GM21786 (cell line): Measurements from ENCODE around the gene IL1RAPL1.

Source experiments
- ATAC-seq: cut with Tn5 transposase; IDR thresholded peaks from one replicate; pipeline ENCODE4 v1.9.1; 2021; ENCODE audit not compliant: unreplicated experiment

IL1RAPL1 gene

GRCh38 chrX:28586981-28587551, at the start of gene IL1RAPL1:
IL1RAPL1 (plus strand) TSS chrX:28587446.
- no peak for ATAC-seq

GRCh38 chrX:28542791-28543190, 44.5 kb upstream of the IL1RAPL1 start:
- no peak for ATAC-seq

GRCh38 chrX:28549838-28550237, 37.4 kb upstream of the IL1RAPL1 start:
- no peak for ATAC-seq

- no peak for ATAC-seq
Measured at GRCh38 chrX:28550331-28550872, 36.8 kb upstream of the IL1RAPL1 start.

GRCh38 chrX:28552322-28552721, 34.9 kb upstream of the IL1RAPL1 start:
- no peak for ATAC-seq

GRCh38 chrX:28552882-28553829, 34.1 kb upstream of the IL1RAPL1 start:
- ATAC-seq: no peak

GRCh38 chrX:28576117-28576516, 11.1 kb upstream of the IL1RAPL1 start:
- ATAC-seq: no peak

- no peak for ATAC-seq
Measured at GRCh38 chrX:28581522-28581921, 5.7 kb upstream of the IL1RAPL1 start.

GRCh38 chrX:28582511-28582910, 4.7 kb upstream of the IL1RAPL1 start:
- no peak for ATAC-seq

- ATAC-seq: no peak
Measured at GRCh38 chrX:28584025-28584424, 3.2 kb upstream of the IL1RAPL1 start.

GRCh38 chrX:28585767-28586166, 1.5 kb upstream of the IL1RAPL1 start:
- ATAC-seq: no peak

- no peak for ATAC-seq
Measured at GRCh38 chrX:28586286-28586685, 960 bp upstream of the IL1RAPL1 start.

GRCh38 chrX:28589046-28589445, 1.8 kb downstream of the IL1RAPL1 start:
- ATAC-seq: no peak

GRCh38 chrX:28590396-28590795, 3.1 kb downstream of the IL1RAPL1 start:
- no peak for ATAC-seq

- no peak for ATAC-seq
Measured at GRCh38 chrX:28591542-28591941, 4.3 kb downstream of the IL1RAPL1 start.

- no peak for ATAC-seq
Measured at GRCh38 chrX:28595346-28595745, 8.1 kb downstream of the IL1RAPL1 start.

- ATAC-seq: no peak
Measured at GRCh38 chrX:28599957-28600356, 12.7 kb downstream of the IL1RAPL1 start.

- no peak for ATAC-seq
Measured at GRCh38 chrX:28609003-28609402, 21.8 kb downstream of the IL1RAPL1 start.

- ATAC-seq: no peak
Measured at GRCh38 chrX:28609917-28610613, 22.8 kb downstream of the IL1RAPL1 start.

- ATAC-seq: no peak
Measured at GRCh38 chrX:28610746-28611145, 23.5 kb downstream of the IL1RAPL1 start.

- ATAC-seq: no peak
Measured at GRCh38 chrX:28613558-28613957, 26.3 kb downstream of the IL1RAPL1 start.
